HepG2 (cell line): ENCODE measurements around the gene HYAL2. TPM values are rescaled to one million over a fixed set of nuclear protein-coding genes. Genes with fewer than 3 reads are reported as not detected.
A peak's percentile ranks its signal among the peaks of the same experiment; 100 is the strongest.

Experiments
- ATF7-NPFF ChIP-seq: sonication (generic); formaldehyde crosslinking; IDR thresholded peaks from 2 replicates; pipeline ENCODE4 v1.8.1; 2023; ENCODE audit warnings: mild to moderate bottlenecking, low read depth, missing genetic modification reagents, moderate library complexity
- HNF4A ChIP-seq: sonication (generic); formaldehyde crosslinking; IDR thresholded peaks from 2 replicates; pipeline ENCODE4 v1.4.0; 2020; ENCODE audit warnings: missing genetic modification reagents
- HNRNPL ChIP-seq: fragments of 200-400 bp; formaldehyde crosslinking; IDR thresholded peaks from 2 replicates; pipeline ENCODE4 v1.6.1; 2017; ENCODE audit warnings: mild to moderate bottlenecking, low read depth, low read length
- MIER2 ChIP-seq: IDR thresholded peaks from 2 replicates; pipeline ENCODE4 v1.6.1; 2016; ENCODE audit warnings: missing biosample characterization, missing genetic modification reagents
- REL ChIP-seq: sonication (generic); formaldehyde crosslinking; conservative IDR thresholded peaks from 2 replicates; pipeline ENCODE4 v1.8.0; 2022; ENCODE audit warnings: mild to moderate bottlenecking, missing genetic modification reagents, moderate library complexity
- RFX3 ChIP-seq: IDR thresholded peaks from 2 replicates; pipeline ENCODE4 v1.6.1; 2016; ENCODE audit warnings: missing biosample characterization, missing genetic modification reagents
- RXRB ChIP-seq: IDR thresholded peaks from 2 replicates; pipeline ENCODE4 v1.6.1; 2016; ENCODE audit warnings: borderline replicate concordance, missing genetic modification reagents, missing compliant biosample characterization
- ZNF572 ChIP-seq: sonication (generic); formaldehyde crosslinking; IDR thresholded peaks from 2 replicates; pipeline ENCODE4 v1.5.1; 2020; ENCODE audit warnings: mild to moderate bottlenecking, missing genetic modification reagents
- polyA plus RNA-seq, 8 experiments: library from polyadenylated mRNA; depleted of rRNA in 3 of 8; stranded (reverse) in 7 of 8; unstranded in 1 of 8; fragments of >200 nt; fragmentation: Illumina TruSeq in 4 of 8; extraction: Trizol in 4 of 8; gene quantifications; 2 replicates each; pipeline versions ENCODE4 v1.2.1 to v1.2.3, GENCODE V29; 2011 to 2016; ENCODE audit warnings: low read depth in 4 of 8, missing spikeins in 1 of 8, mixed read lengths in 1 of 8; ENCODE audit not compliant: insufficient read depth in 1 of 8
- total RNA-seq, 5 experiments: library from RNA; depleted of rRNA; stranded (reverse); fragments of >200 nt; fragmentation: Illumina TruSeq; extraction: Trizol; gene quantifications; 2 replicates each; pipeline ENCODE4 v1.2.3, GENCODE V29; 2016; ENCODE audit warnings: low read depth in 1 of 5
- TF ChIP-seq, protein P1 (sequence below): sonication (generic); formaldehyde crosslinking; IDR thresholded peaks from 2 replicates; pipeline ENCODE4 v1.8.1; 2023; ENCODE audit warnings: missing genetic modification reagents, inconsistent platforms, borderline replicate concordance
- TF ChIP-seq, protein P2 (sequence below): sonication (generic); formaldehyde crosslinking; IDR thresholded peaks from 2 replicates; pipeline ENCODE4 v1.8.1; 2022; ENCODE audit warnings: mild to moderate bottlenecking, missing genetic modification reagents
- TF ChIP-seq, protein P3 (sequence below): sonication (generic); formaldehyde crosslinking; IDR thresholded peaks from 2 replicates; pipeline ENCODE4 v1.4.0; 2020; ENCODE audit warnings: missing genetic modification reagents
- TF ChIP-seq, protein P4 (sequence below): sonication (generic); formaldehyde crosslinking; IDR thresholded peaks from 2 replicates; pipeline ENCODE4 v1.5.0; 2020; ENCODE audit warnings: mild to moderate bottlenecking, missing genetic modification reagents
- TF ChIP-seq, protein P5 (sequence below): sonication (generic); formaldehyde crosslinking; IDR thresholded peaks from 2 replicates; pipeline ENCODE4 v1.4.0; 2020; ENCODE audit warnings: missing genetic modification reagents, borderline replicate concordance
- TF ChIP-seq, protein P6 (sequence below): sonication (generic); formaldehyde crosslinking; conservative IDR thresholded peaks from 2 replicates; pipeline ENCODE4 v1.8.0; 2022; ENCODE audit warnings: missing genetic modification reagents

The HYAL2 gene
- total and polyA plus RNA-seq, 2 of the 13 experiments (the other 11 are each of a cell fraction or from before 2014, with no cell fraction given) = 76.2 to 102 TPM

DNA sequence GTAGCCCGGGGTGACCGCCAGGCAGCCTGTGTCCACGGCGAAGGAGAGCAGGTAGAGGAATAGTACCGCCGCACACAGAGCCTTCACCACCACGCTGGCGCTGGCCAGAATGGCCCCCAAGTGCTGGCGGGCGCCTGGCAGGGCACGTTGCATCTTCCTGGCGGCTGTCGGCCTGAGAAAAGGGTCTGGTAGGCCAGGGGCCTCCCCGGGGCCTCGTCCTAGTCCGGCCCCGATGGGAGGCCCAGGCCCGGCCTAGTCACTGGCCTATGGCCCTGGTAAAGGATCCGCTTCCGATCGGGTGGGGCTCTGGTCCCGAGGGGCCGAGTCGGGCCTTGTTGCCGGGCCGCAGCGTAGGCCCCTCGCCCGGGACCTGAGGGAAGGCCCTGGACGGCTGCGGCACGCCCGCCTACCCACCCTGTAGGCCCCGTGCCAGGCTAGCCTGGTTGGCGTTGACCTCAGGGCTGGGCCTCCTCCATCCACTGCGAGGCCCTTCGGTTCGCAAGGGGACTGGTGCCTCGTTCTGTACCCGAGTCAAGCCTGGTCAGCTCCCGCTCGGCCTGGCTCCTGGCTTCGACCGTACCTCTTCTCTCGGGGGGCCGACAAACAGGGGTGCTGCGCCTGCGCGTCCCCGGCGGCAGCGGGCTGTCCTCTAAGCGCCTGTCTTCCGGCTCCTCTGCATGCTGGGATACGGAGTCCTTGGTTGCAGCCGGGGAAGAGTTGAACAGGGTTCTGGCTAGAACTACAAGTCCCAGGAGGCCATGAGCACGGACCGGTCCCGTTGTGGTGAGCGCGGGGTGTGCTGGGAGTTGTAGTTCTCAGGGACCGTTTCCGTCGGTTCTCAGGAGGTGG is 36.6 kb upstream of the HYAL2 start, which contains the start of gene TMEM115 (continued):
- TF ChIP-seq, protein P1, sequence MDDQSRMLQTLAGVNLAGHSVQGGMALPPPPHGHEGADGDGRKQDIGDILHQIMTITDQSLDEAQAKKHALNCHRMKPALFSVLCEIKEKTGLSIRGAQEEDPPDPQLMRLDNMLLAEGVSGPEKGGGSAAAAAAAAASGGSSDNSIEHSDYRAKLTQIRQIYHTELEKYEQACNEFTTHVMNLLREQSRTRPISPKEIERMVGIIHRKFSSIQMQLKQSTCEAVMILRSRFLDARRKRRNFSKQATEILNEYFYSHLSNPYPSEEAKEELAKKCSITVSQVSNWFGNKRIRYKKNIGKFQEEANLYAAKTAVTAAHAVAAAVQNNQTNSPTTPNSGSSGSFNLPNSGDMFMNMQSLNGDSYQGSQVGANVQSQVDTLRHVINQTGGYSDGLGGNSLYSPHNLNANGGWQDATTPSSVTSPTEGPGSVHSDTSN (CRISPR knock-in tag) = peak; percentile 13; the same call in 1 of the 2 replicates
- TF ChIP-seq RXRB (CRISPR knock-in tag) = 0 out of 2 replicates have a peak, but pooled peaks have one; percentile 37
- TF ChIP-seq, protein P2, sequence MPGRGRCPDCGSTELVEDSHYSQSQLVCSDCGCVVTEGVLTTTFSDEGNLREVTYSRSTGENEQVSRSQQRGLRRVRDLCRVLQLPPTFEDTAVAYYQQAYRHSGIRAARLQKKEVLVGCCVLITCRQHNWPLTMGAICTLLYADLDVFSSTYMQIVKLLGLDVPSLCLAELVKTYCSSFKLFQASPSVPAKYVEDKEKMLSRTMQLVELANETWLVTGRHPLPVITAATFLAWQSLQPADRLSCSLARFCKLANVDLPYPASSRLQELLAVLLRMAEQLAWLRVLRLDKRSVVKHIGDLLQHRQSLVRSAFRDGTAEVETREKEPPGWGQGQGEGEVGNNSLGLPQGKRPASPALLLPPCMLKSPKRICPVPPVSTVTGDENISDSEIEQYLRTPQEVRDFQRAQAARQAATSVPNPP (CRISPR knock-in tag) = no peak
- TF ChIP-seq ATF7-NPFF (CRISPR knock-in tag) = peak; percentile 76; the same call in 1 of the 2 replicates
- TF ChIP-seq, protein P3, sequence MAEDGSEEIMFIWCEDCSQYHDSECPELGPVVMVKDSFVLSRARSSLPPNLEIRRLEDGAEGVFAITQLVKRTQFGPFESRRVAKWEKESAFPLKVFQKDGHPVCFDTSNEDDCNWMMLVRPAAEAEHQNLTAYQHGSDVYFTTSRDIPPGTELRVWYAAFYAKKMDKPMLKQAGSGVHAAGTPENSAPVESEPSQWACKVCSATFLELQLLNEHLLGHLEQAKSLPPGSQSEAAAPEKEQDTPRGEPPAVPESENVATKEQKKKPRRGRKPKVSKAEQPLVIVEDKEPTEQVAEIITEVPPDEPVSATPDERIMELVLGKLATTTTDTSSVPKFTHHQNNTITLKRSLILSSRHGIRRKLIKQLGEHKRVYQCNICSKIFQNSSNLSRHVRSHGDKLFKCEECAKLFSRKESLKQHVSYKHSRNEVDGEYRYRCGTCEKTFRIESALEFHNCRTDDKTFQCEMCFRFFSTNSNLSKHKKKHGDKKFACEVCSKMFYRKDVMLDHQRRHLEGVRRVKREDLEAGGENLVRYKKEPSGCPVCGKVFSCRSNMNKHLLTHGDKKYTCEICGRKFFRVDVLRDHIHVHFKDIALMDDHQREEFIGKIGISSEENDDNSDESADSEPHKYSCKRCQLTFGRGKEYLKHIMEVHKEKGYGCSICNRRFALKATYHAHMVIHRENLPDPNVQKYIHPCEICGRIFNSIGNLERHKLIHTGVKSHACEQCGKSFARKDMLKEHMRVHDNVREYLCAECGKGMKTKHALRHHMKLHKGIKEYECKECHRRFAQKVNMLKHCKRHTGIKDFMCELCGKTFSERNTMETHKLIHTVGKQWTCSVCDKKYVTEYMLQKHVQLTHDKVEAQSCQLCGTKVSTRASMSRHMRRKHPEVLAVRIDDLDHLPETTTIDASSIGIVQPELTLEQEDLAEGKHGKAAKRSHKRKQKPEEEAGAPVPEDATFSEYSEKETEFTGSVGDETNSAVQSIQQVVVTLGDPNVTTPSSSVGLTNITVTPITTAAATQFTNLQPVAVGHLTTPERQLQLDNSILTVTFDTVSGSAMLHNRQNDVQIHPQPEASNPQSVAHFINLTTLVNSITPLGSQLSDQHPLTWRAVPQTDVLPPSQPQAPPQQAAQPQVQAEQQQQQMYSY (CRISPR knock-in tag) = no peak
- TF ChIP-seq RFX3 (CRISPR knock-in tag) = no peak
- no peak for TF ChIP-seq MIER2 (CRISPR knock-in tag)
- TF ChIP-seq HNRNPL = peak; percentile 69; the same call in 1 of the 2 replicates
- TF ChIP-seq ZNF572 (CRISPR knock-in tag) = no peak
- TF ChIP-seq, protein P4, sequence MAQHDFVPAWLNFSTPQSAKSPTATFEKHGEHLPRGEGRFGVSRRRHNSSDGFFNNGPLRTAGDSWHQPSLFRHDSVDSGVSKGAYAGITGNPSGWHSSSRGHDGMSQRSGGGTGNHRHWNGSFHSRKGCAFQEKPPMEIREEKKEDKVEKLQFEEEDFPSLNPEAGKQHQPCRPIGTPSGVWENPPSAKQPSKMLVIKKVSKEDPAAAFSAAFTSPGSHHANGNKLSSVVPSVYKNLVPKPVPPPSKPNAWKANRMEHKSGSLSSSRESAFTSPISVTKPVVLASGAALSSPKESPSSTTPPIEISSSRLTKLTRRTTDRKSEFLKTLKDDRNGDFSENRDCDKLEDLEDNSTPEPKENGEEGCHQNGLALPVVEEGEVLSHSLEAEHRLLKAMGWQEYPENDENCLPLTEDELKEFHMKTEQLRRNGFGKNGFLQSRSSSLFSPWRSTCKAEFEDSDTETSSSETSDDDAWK (CRISPR knock-in tag) = no peak
- no peak for TF ChIP-seq HNF4A (CRISPR knock-in tag)
- TF ChIP-seq, protein P5, sequence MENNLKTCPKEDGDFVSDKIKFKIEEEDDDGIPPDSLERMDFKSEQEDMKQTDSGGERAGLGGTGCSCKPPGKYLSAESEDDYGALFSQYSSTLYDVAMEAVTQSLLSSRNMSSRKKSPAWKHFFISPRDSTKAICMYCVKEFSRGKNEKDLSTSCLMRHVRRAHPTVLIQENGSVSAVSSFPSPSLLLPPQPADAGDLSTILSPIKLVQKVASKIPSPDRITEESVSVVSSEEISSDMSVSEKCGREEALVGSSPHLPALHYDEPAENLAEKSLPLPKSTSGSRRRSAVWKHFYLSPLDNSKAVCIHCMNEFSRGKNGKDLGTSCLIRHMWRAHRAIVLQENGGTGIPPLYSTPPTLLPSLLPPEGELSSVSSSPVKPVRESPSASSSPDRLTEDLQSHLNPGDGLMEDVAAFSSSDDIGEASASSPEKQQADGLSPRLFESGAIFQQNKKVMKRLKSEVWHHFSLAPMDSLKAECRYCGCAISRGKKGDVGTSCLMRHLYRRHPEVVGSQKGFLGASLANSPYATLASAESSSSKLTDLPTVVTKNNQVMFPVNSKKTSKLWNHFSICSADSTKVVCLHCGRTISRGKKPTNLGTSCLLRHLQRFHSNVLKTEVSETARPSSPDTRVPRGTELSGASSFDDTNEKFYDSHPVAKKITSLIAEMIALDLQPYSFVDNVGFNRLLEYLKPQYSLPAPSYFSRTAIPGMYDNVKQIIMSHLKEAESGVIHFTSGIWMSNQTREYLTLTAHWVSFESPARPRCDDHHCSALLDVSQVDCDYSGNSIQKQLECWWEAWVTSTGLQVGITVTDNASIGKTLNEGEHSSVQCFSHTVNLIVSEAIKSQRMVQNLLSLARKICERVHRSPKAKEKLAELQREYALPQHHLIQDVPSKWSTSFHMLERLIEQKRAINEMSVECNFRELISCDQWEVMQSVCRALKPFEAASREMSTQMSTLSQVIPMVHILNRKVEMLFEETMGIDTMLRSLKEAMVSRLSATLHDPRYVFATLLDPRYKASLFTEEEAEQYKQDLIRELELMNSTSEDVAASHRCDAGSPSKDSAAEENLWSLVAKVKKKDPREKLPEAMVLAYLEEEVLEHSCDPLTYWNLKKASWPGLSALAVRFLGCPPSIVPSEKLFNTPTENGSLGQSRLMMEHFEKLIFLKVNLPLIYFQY (CRISPR knock-in tag) = peak; percentile 53; the same call in 1 of the 2 replicates
- TF ChIP-seq, protein P6, sequence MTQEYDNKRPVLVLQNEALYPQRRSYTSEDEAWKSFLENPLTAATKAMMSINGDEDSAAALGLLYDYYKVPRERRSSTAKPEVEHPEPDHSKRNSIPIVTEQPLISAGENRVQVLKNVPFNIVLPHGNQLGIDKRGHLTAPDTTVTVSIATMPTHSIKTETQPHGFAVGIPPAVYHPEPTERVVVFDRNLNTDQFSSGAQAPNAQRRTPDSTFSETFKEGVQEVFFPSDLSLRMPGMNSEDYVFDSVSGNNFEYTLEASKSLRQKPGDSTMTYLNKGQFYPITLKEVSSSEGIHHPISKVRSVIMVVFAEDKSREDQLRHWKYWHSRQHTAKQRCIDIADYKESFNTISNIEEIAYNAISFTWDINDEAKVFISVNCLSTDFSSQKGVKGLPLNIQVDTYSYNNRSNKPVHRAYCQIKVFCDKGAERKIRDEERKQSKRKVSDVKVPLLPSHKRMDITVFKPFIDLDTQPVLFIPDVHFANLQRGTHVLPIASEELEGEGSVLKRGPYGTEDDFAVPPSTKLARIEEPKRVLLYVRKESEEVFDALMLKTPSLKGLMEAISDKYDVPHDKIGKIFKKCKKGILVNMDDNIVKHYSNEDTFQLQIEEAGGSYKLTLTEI (CRISPR knock-in tag) = no peak
- no peak for TF ChIP-seq REL (CRISPR knock-in tag)
